CD4-positive, alpha-beta T cell treated with Interleukin-1 beta for 1 hour (primary cell): ENCODE data around the gene INPP5J.
"Not testable (repeated sequence)": the region's sequence is repeated elsewhere in the genome, so short reads cannot be mapped to it uniquely, and the experiment has no call there.

Experiments
- DNase-seq, 2 donors: peaks; one replicate each; pipeline ENCODE4 v3.0.0-alpha.2; 2020 to 2022

Gene INPP5J

GRCh38 chr22:31102441-31103081 is 20.2 kb upstream of the INPP5J start:
- DNase-seq: no peak

DNA sequence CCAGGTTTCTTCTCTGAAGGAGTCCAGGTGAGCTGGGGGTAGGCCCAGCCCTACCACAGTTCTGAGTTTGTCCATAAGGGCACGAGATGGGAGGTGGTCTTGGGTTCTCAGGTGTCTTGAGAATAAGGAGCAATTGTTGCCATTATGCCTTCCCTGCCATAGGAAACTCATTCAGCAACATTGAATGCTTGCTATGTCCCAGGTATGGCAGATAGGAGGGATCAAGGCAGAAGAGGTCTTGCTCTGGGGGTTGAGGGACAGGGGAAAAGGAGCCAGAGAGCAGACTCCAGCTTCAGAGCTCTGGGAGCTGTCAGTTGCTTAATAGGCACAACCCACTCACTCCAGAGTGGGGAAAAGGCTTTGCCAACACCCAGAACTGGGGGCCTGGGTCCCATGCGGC is 19.7 kb upstream of the INPP5J start:
- DNase-seq: no peak

DNA sequence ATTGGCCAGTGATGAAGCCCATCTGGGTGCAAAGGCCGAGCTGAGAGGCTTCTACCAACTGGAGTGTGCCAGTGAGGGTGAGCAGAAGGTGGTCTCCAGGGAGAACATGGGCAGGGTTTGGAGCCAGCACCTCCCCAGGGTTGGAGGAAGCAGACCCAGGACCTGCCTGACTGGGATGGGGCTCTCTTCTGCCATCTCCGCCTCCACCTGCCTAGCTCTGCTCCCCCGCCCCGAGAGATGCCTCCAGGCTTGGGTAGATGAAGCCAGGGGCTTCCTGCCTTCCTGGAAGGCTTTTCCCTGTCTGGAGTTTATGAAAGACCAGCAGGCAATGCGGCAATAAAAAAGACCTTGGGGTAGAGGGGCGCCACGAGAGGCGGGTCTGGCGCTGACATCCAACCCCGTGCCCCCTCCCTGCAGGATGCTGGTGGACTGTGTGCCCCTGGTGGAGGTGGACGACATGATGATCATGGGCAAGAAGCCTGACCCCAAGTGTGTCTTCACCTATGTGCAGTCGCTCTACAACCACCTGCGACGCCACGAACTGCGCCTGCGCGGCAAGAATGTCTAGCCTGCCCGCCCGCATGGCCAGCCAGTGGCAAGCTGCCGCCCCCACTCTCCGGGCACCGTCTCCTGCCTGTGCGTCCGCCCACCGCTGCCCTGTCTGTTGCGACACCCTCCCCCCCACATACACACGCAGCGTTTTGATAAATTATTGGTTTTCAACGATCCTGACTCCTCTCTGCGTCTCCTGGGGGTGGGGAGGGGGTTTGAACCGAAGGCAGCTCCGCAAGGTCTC is 18.7 kb upstream of the INPP5J start:
- DNase-seq: no peak

GRCh38 chr22:31104869-31105268 is 17.9 kb upstream of the INPP5J start:
- DNase-seq: peak in 1 of 2 donors; percentile 24

GRCh38 chr22:31105282-31105929 is 17.4 kb upstream of the INPP5J start:
- DNase-seq: no peak

GRCh38 chr22:31106001-31106571 is 16.7 kb upstream of the INPP5J start:
- no peak for DNase-seq

- DNase-seq: no peak
Observed at GRCh38 chr22:31106731-31107177, 16.0 kb upstream of the INPP5J start.

DNA sequence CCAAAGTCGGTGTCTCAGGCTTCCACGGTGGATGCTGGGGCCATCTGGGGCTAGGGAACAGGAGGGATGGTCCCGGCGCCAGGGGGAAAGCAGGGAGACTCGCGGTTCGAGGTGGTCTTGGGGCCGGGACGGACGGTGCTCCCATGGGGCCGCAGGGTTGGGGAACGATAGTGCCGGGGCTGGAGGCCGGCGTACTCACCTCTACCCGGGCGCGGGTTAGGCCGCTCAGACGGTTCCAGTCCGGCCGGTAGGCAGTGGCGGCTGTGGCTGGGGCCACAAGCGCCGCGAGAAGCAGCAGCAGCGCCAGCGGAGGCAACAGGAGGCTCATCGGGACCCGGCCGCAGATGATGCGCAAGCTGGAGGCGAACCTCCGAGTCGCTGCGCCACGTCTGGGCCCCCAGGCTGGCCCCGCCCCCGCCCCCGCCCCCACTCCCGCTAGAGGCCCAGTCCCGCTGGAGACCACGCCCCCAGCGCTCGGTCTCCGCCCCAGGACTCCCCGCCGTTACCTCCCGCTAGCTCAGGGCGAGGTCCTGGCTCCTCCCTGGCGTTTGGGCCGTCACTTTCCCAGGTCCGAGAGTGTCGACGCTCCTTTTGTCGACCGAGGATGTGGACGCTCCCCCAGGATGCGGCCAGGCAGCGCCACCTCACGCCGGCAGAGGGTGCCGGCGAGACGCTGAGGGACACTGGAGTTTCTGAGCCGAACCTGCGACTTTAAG is 15.4 kb upstream of the INPP5J start, which contains the start of gene SELENOM:
SELENOM (minus strand) TSS at position 391 of the 716 bp plus-strand sequence; CDS start at position 328, 63 bp downstream.
- DNase-seq: peak; percentile 90 to 91

- no peak for DNase-seq
Observed at GRCh38 chr22:31107894-31108218, 14.9 kb upstream of the INPP5J start.

- DNase-seq: not testable (repeated sequence)
Observed at GRCh38 chr22:31112547-31113091, 10.1 kb upstream of the INPP5J start.

GRCh38 chr22:31118046-31118820 is 4.5 kb upstream of the INPP5J start:
- no peak for DNase-seq

DNA sequence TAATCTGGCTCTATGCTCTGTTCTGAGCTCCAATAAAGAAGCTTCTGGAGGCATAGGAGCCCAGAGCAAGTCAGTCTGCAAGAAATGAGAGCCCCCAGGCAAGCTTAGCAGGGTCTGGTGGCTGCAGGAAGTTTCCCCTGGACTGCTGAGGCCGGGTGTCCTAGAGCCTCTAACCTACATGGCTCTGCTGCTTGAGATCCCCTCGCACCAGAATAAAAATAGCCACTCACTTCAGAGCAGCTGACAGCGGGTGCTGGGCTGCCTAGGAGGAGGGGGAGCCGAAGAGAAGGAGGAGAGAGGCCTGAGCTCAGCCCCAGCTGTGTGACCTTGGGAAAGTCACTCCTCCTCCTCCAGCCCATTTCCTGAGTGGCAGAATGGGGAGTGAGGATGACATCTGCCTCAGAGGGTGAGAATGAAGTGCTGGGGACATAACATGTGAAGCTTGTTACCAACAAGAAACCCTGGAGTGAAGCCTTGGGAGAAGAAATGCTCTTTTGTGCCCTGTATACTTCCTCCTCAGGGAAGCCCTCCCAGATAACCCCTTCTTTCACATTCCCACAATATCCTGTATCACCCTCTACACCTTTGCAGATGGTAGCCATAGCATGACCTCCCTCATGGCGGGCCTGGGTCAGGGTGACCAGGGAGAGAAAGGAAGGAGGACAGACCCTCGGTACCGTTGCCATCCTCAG is 3.6 kb upstream of the INPP5J start:
- DNase-seq: no peak

GRCh38 chr22:31120230-31120629 is 2.5 kb upstream of the INPP5J start:
- no peak for DNase-seq

- no peak for DNase-seq
Observed at GRCh38 chr22:31120642-31121041, 2.1 kb upstream of the INPP5J start.

GRCh38 chr22:31121403-31121802 is 1.4 kb upstream of the INPP5J start:
- no peak for DNase-seq

- no peak for DNase-seq
Observed at GRCh38 chr22:31122196-31122531, 602 bp upstream of the INPP5J start.

DNA sequence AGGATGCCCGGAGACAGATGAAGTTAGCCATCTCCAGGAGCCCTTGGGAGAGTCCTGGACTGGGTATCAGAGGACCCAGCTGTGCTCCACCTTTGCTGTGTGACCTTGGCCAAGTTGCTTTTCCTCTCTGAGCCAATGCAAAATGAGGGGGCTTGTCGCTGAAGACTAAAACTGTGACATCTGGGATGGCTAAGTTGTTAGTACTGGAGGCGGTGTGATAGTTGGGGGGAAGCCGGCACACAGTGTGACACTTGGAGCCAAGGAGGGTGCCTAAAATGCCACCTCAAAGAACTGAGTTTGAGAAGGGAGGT is 481 bp downstream of the INPP5J start:
- no peak for DNase-seq

DNA sequence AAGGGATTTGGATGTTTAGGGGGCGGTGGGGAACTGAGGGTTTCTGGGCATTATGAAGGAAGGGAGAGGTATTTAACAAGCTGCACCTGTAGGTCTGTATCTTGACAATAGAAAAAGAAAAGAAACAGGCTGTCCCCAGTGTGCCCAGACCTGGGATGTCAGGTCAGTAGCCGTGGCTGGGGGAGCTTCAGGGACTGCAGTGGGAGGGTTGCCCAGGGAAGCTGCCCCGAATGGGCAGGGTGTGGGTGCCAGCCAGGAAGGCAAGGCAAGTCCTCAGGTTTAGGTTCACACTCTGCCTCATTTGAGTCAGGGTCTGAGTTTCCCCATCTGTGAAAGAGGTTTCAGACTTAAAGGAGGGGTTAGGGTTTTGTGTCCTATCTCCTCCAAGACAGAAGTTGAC is 1.5 kb downstream of the INPP5J start:
- DNase-seq: no peak

DNA sequence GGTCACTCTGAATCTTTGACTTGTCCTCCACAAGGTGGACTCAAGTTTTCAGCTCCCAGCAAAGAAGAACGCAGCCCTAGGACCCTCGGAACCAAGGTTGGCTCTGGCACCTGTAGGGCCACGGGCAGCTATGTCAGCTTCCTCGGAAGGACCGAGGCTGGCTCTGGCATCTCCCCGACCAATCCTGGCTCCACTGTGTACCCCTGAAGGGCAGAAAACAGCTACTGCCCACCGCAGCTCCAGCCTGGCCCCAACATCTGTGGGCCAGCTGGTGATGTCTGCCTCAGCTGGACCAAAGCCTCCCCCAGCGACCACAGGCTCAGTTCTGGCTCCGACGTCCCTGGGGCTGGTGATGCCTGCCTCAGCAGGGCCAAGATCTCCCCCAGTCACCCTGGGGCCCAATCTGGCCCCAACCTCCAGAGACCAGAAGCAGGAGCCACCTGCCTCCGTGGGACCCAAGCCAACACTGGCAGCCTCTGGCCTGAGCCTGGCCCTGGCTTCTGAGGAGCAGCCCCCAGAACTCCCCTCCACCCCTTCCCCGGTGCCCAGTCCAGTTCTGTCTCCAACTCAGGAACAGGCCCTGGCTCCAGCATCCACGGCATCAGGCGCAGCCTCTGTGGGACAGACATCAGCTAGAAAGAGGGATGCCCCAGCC is 2.2 kb downstream of the INPP5J start:
- DNase-seq: no peak

GRCh38 chr22:31125521-31126117 is 2.9 kb downstream of the INPP5J start:
- DNase-seq: no peak
